HepG2 (cell line): ENCODE results near the gene SMAD2.
"Not testable (repeated sequence)": the region's sequence is repeated elsewhere in the genome, so short reads cannot be mapped to it uniquely, and the experiment has no call there.

Experiments used
- ADNP ChIP-seq: sonication (generic); formaldehyde crosslinking; IDR thresholded peaks from 2 replicates; pipeline ENCODE4 v1.4.0; 2020; ENCODE audit warnings: missing genetic modification reagents
- AHDC1 ChIP-seq: sonication (generic); formaldehyde crosslinking; IDR thresholded peaks from 2 replicates; pipeline ENCODE4 v1.5.1; 2020; ENCODE audit warnings: mild to moderate bottlenecking, missing genetic modification reagents, borderline replicate concordance
- CTCF ChIP-seq: sonication (generic); formaldehyde crosslinking; IDR thresholded peaks from 2 replicates; pipeline ENCODE4 v1.5.0; 2020; ENCODE audit warnings: mild to moderate bottlenecking, missing genetic modification reagents, moderate library complexity
- KAT7 ChIP-seq: IDR thresholded peaks from 2 replicates; pipeline ENCODE4 v1.6.1; 2018; ENCODE audit warnings: borderline replicate concordance, missing compliant biosample characterization
- MXI1 ChIP-seq: IDR thresholded peaks from 3 replicates; pipeline ENCODE4 v1.6.1; 2012; ENCODE audit warnings: low read depth, low read length, inconsistent platforms, borderline replicate concordance
- SIN3A ChIP-seq: IDR thresholded peaks from 2 replicates; pipeline ENCODE4 v1.6.1; 2011; ENCODE audit warnings: low read depth, mild to moderate bottlenecking, control low read depth, low read length, borderline replicate concordance
- SRSF1 ChIP-seq: fragments of 200-400 bp; formaldehyde crosslinking; optimal IDR thresholded peaks from 2 replicates; pipeline ENCODE3; 2017; ENCODE audit warnings: mild to moderate bottlenecking, low read depth, low read length, moderate library complexity
- TCF12 ChIP-seq, 2 experiments: fragments of 450-650 bp in 1 of 2; sonication (generic) in 1 of 2; formaldehyde crosslinking in 1 of 2; IDR thresholded peaks; 2 replicates each; pipeline versions ENCODE4 v1.6.1 to v1.8.0; 2017 to 2022; ENCODE audit warnings: antibody characterized with exemption in 1 of 2, mild to moderate bottlenecking in 1 of 2, missing genetic modification reagents in 1 of 2, moderate library complexity in 1 of 2
- ZSCAN20 ChIP-seq: sonication (generic); formaldehyde crosslinking; IDR thresholded peaks from 2 replicates; pipeline ENCODE4 v1.4.0; 2020; ENCODE audit warnings: missing genetic modification reagents, mild to moderate bottlenecking, borderline replicate concordance
- ZSCAN29 ChIP-seq: sonication (generic); formaldehyde crosslinking; conservative IDR thresholded peaks from 2 replicates; pipeline ENCODE4 v1.4.0; 2020; ENCODE audit warnings: mild to moderate bottlenecking, missing genetic modification reagents

GRCh38 chr18:47961003-47961402 lies 30.5 kb upstream of the SMAD2 start:
- not testable (repeated sequence) for TF ChIP-seq KAT7; CTCF (CRISPR knock-in tag); ZSCAN29 (CRISPR knock-in tag); ADNP; ZSCAN20 (CRISPR knock-in tag); AHDC1 (CRISPR knock-in tag); SRSF1; SIN3A; MXI1; TCF12 (IDR thresholded peaks at IDR 0.05); TCF12 (CRISPR knock-in tag; IDR thresholded peaks at IDR 0.05)
